ENCODE measurements around the gene HEYL.

DNA sequence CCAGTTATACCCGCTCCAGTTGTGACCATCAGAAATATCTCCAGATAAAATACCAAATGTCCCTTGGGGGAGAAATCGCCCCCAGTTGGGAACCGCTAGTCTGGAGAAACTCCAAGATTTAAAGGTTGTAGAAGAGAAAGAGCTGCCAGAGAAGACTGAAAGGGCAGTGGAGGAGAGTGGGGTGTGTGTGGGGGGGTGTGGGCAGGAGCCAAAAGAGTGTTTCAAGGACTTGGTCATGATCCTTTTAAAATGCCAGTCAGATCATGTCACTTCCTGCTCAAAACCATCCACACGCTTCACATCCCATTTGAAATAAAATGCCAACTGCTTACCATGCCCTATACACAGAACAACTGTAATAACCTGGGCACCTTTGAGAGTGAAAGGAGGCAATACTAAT is 3.4 kb upstream of the HEYL start:
- TF ChIP-seq, protein P1, sequence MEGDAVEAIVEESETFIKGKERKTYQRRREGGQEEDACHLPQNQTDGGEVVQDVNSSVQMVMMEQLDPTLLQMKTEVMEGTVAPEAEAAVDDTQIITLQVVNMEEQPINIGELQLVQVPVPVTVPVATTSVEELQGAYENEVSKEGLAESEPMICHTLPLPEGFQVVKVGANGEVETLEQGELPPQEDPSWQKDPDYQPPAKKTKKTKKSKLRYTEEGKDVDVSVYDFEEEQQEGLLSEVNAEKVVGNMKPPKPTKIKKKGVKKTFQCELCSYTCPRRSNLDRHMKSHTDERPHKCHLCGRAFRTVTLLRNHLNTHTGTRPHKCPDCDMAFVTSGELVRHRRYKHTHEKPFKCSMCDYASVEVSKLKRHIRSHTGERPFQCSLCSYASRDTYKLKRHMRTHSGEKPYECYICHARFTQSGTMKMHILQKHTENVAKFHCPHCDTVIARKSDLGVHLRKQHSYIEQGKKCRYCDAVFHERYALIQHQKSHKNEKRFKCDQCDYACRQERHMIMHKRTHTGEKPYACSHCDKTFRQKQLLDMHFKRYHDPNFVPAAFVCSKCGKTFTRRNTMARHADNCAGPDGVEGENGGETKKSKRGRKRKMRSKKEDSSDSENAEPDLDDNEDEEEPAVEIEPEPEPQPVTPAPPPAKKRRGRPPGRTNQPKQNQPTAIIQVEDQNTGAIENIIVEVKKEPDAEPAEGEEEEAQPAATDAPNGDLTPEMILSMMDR (IDR thresholded peaks at IDR 0.05) = no peak
- TF ChIP-seq POLR2A (IDR thresholded peaks at IDR 0.05) (no peak), EP300 (IDR thresholded peaks at IDR 0.05) (no peak)
